ENCODE measurements around the gene BRF1.

- TF ChIP-seq CTCF (CRISPR knock-in tag; IDR thresholded peaks at IDR 0.05) = no peak
- TF ChIP-seq FOXK2 (IDR thresholded peaks at IDR 0.05) = no peak
- no peak for TF ChIP-seq ZNF619 (CRISPR knock-in tag; IDR thresholded peaks at IDR 0.05)
- TF ChIP-seq FOXM1 (CRISPR knock-in tag; IDR thresholded peaks at IDR 0.05) = no peak
- no peak for TF ChIP-seq TAF1 (CRISPR knock-in tag; IDR thresholded peaks at IDR 0.05)
- no peak for TF ChIP-seq ZSCAN29 (CRISPR knock-in tag; conservative IDR thresholded peaks at IDR 0.05)
- TF ChIP-seq KDM4B (CRISPR knock-in tag; IDR thresholded peaks at IDR 0.05) = no peak
- no peak for TF ChIP-seq BRF2 (CRISPR knock-in tag; IDR thresholded peaks at IDR 0.05)
- no peak for TF ChIP-seq TCF7L2 (IDR thresholded peaks at IDR 0.05; ENCODE audit: low read depth, low read length)
- TF ChIP-seq UBTF (CRISPR knock-in tag; IDR thresholded peaks at IDR 0.05) = no peak
- no peak for TF ChIP-seq TOE1 (CRISPR knock-in tag; IDR thresholded peaks at IDR 0.05)
- TF ChIP-seq PHF20 (CRISPR knock-in tag; IDR thresholded peaks at IDR 0.05) = no peak
Observed at GRCh38 chr14:105333613-105334364, 33.0 kb upstream of the BRF1 start.

All from HepG2 (cell line).